IMR-90 (cell line): ENCODE data around the gene ASB5. TPM values are rescaled to one million over a fixed set of nuclear protein-coding genes. Genes with fewer than 3 reads are reported as not detected.

Experiments used
- ATAC-seq: fragments of 200-7000 bp; cut with Tn5 transposase; 2 replicates; pipeline ENCODE4 v1.9.1; 2020; ENCODE audit warnings: low read depth, mild to moderate bottlenecking, moderate library complexity
- BruUV-seq: library from RNA; stranded (reverse); fragments of 400-500 nt; replicated peaks from 2 replicates; lab custom pipeline; 2021; lab: Mats Ljungman, UMichigan
- CTCF ChIA-PET: fragments of 300-600 bp; formaldehyde crosslinking; extraction: SDS; loops from one replicate; lab custom pipeline; 2021; ENCODE audit warnings: antibody characterized with exemption; lab: Yijun Ruan, JAX
- POLR2A ChIA-PET: fragments of 300-600 bp; sonication (Branson Sonifier 250); formaldehyde crosslinking; loops from one replicate; lab custom pipeline; 2022; ENCODE audit warnings: antibody characterized with exemption; ENCODE audit not compliant: unreplicated experiment; lab: Charles Lee
- DNase-seq: peaks from one replicate; pipeline ENCODE4 v3.0.0; 2013
- H2AFZ ChIP-seq: replicated peaks from 2 replicates; pipeline ENCODE3; 2013; ENCODE audit warnings: low read length, mild to moderate bottlenecking; ENCODE audit not compliant: poor library complexity
- H2AK5ac ChIP-seq: 2 replicates; pipeline ENCODE4 v1.6.1; 2013; ENCODE audit warnings: low read depth, low read length, inconsistent platforms
- H2AK9ac ChIP-seq: replicated peaks from 2 replicates; pipeline ENCODE3; 2013; ENCODE audit warnings: mild to moderate bottlenecking, low read depth, low read length, moderate library complexity; ENCODE audit not compliant: poor library complexity
- H2BK120ac ChIP-seq: 2 replicates; pipeline ENCODE4 v1.6.1; 2013; ENCODE audit warnings: low read depth, low read length, inconsistent platforms
- H2BK15ac ChIP-seq: 3 replicates; pipeline ENCODE4 v1.6.1; 2013; ENCODE audit warnings: low read depth, low read length, inconsistent platforms
- H2BK20ac ChIP-seq: 2 replicates; pipeline ENCODE4 v1.6.1; 2013; ENCODE audit warnings: low read depth, mild to moderate bottlenecking, inconsistent platforms, low read length, moderate library complexity
- H2BK5ac ChIP-seq: 2 replicates; pipeline ENCODE4 v1.6.1; 2013; ENCODE audit warnings: mild to moderate bottlenecking, low read depth, low read length, inconsistent platforms; ENCODE audit not compliant: poor library complexity, severe bottlenecking
- H3K14ac ChIP-seq: replicated peaks from 2 replicates; pipeline ENCODE4 v1.6.1; 2013; ENCODE audit warnings: low read depth, low read length, inconsistent platforms
- H3K18ac ChIP-seq: 2 replicates; pipeline ENCODE4 v1.6.1; 2013; ENCODE audit warnings: low read depth, low read length, control low read depth
- H3K23ac ChIP-seq: 2 replicates; pipeline ENCODE4 v1.6.1; 2013; ENCODE audit warnings: low read depth, low read length, inconsistent platforms
- H3K27ac ChIP-seq: 2 replicates; pipeline ENCODE4 v1.5.1; 2013; ENCODE audit warnings: mild to moderate bottlenecking, control low read depth, low read length; ENCODE audit not compliant: insufficient read depth
- H3K27me3 ChIP-seq: 2 replicates; pipeline ENCODE4 v1.6.1; 2013; ENCODE audit warnings: low read length; ENCODE audit not compliant: control insufficient read depth, insufficient read depth
- H3K36me3 ChIP-seq: 2 replicates; pipeline ENCODE4 v1.6.1; 2013; ENCODE audit warnings: low read length, mixed read lengths; ENCODE audit not compliant: control insufficient read depth, insufficient read depth
- H3K4ac ChIP-seq: 2 replicates; pipeline ENCODE4 v1.6.1; 2013; ENCODE audit warnings: low read depth, low read length, inconsistent platforms
- H3K4me1 ChIP-seq: 2 replicates; pipeline ENCODE4 v1.6.1; 2013; ENCODE audit warnings: low read length, mixed read lengths; ENCODE audit not compliant: control insufficient read depth, insufficient read depth
- H3K4me2 ChIP-seq: 2 replicates; pipeline ENCODE4 v1.6.1; 2013; ENCODE audit warnings: low read depth, mild to moderate bottlenecking, control low read depth, low read length, moderate library complexity
- H3K4me3 ChIP-seq: 2 replicates; pipeline ENCODE4 v1.5.1; 2013; ENCODE audit warnings: low read depth, mild to moderate bottlenecking, control low read depth, low read length, moderate library complexity; ENCODE audit not compliant: insufficient read depth
- H3K56ac ChIP-seq: 2 replicates; pipeline ENCODE4 v1.6.1; 2013; ENCODE audit warnings: low read length, inconsistent platforms; ENCODE audit not compliant: insufficient read depth; ENCODE audit errors: extremely low read depth
- H3K79me1 ChIP-seq, 2 experiments: 2 replicates each; pipeline ENCODE4 v1.6.1; 2013; ENCODE audit warnings: low read length in 2 of 2, inconsistent platforms in 1 of 2, low read depth in 1 of 2
- H3K9ac ChIP-seq: 2 replicates; pipeline ENCODE4 v1.6.1; 2013; ENCODE audit warnings: low read depth, low read length, control low read depth
- H3K9me1 ChIP-seq: 2 replicates; pipeline ENCODE4 v1.6.1; 2013; ENCODE audit warnings: low read length, inconsistent platforms; ENCODE audit not compliant: insufficient read depth
- H3K9me3 ChIP-seq: 2 replicates; pipeline ENCODE4 v1.6.1; 2013; ENCODE audit warnings: low read length; ENCODE audit not compliant: control insufficient read depth, insufficient read depth
- H4K20me1 ChIP-seq: 2 replicates; pipeline ENCODE4 v1.6.1; 2013; ENCODE audit warnings: low read length, inconsistent platforms; ENCODE audit not compliant: insufficient read depth
- H4K5ac ChIP-seq: 2 replicates; pipeline ENCODE4 v1.6.1; 2013; ENCODE audit warnings: mild to moderate bottlenecking, low read depth, low read length, control low read depth
- H4K8ac ChIP-seq, 2 experiments: 2 replicates each; pipeline ENCODE4 v1.6.1; 2013; ENCODE audit warnings: low read depth in 2 of 2, low read length in 2 of 2, control low read depth in 1 of 2, inconsistent platforms in 1 of 2
- H4K91ac ChIP-seq: 2 replicates; pipeline ENCODE4 v1.6.1; 2013; ENCODE audit warnings: low read depth, low read length, inconsistent platforms; ENCODE audit not compliant: insufficient read depth
- BHLHE40 ChIP-seq: fragments of 150-350 bp; IDR thresholded peaks from 2 replicates; pipeline ENCODE4 v1.6.1; 2016; ENCODE audit warnings: mild to moderate bottlenecking, low read depth, low read length
- CEBPB ChIP-seq: IDR thresholded peaks from 2 replicates; pipeline ENCODE4 v1.6.1; 2012; ENCODE audit warnings: low read depth, low read length, improper control_type of control experiment
- CHD1 ChIP-seq: IDR thresholded peaks from 2 replicates; pipeline ENCODE4 v1.6.1; 2012; ENCODE audit warnings: low read depth, low read length, improper control_type of control experiment
- CTCF ChIP-seq: conservative IDR thresholded peaks from 2 replicates; pipeline ENCODE4 v1.5.1; 2012; ENCODE audit warnings: mild to moderate bottlenecking, low read depth, low read length, improper control_type of control experiment
- ELK1 ChIP-seq: fragments of 150-350 bp; IDR thresholded peaks from 2 replicates; pipeline ENCODE4 v1.6.1; 2016; ENCODE audit warnings: low read depth, mild to moderate bottlenecking, low read length, moderate library complexity, borderline replicate concordance
- FOS ChIP-seq: fragments of 150-350 bp; IDR thresholded peaks from 2 replicates; pipeline ENCODE4 v1.6.1; 2016; ENCODE audit warnings: low read depth, low read length
- MAFK ChIP-seq: IDR thresholded peaks from 2 replicates; pipeline ENCODE4 v1.6.1; 2012; ENCODE audit warnings: low read depth, low read length, improper control_type of control experiment
- MAZ ChIP-seq: IDR thresholded peaks from 2 replicates; pipeline ENCODE4 v1.6.1; 2012; ENCODE audit warnings: low read depth, mild to moderate bottlenecking, low read length, improper control_type of control experiment, moderate library complexity, borderline replicate concordance
- MXI1 ChIP-seq: IDR thresholded peaks from 2 replicates; pipeline ENCODE4 v1.6.1; 2012; ENCODE audit warnings: low read depth, mild to moderate bottlenecking, low read length, moderate library complexity, borderline replicate concordance
- NFE2L2 ChIP-seq: fragments of 150-350 bp; IDR thresholded peaks from 2 replicates; pipeline ENCODE4 v1.6.1; 2016; ENCODE audit warnings: low read depth, mild to moderate bottlenecking, low read length
- POLR2A ChIP-seq: IDR thresholded peaks from 2 replicates; pipeline ENCODE4 v1.6.1; 2012; ENCODE audit warnings: mild to moderate bottlenecking, low read depth, low read length
- RAD21 ChIP-seq: IDR thresholded peaks from 2 replicates; pipeline ENCODE4 v1.6.1; 2012; ENCODE audit warnings: low read length, improper control_type of control experiment
- RCOR1 ChIP-seq: IDR thresholded peaks from 2 replicates; pipeline ENCODE4 v1.6.1; 2012; ENCODE audit warnings: mild to moderate bottlenecking, low read length, improper control_type of control experiment; ENCODE audit not compliant: insufficient replicate concordance
- RFX5 ChIP-seq: IDR thresholded peaks from 2 replicates; pipeline ENCODE4 v1.8.0; 2012; ENCODE audit warnings: low read depth, mild to moderate bottlenecking, low read length, moderate library complexity
- SMC3 ChIP-seq: fragments of 150-350 bp; IDR thresholded peaks from 2 replicates; pipeline ENCODE4 v1.6.1; 2016; ENCODE audit warnings: low read depth, mild to moderate bottlenecking, antibody characterized with exemption, low read length, moderate library complexity
- USF2 ChIP-seq: fragments of 150-350 bp; IDR thresholded peaks from 2 replicates; pipeline ENCODE4 v1.6.1; 2017; ENCODE audit warnings: mild to moderate bottlenecking, antibody characterized with exemption, low read length, low read depth
- WGBS, 2 experiments: methylation state at CpG; one replicate each; pipeline versions ENCODE4 v1.1.5 to v1.1.7; 2013; ENCODE audit warnings: missing lambda C conversion rate in 2 of 2; ENCODE audit not compliant: insufficient read length in 1 of 2; ENCODE audit errors: extremely low coverage in 2 of 2; 5-methylcytosine and 5-hydroxymethylcytosine counted together
- dilution Hi-C: fragments of 300-500 bp; cut with HindIII; formaldehyde crosslinking; loops from one replicate; pipeline ENCODE4 v1.14.3; 2018; ENCODE audit warnings: low sequenced_read_pairs; ENCODE audit not compliant: unreplicated experiment
- in situ Hi-C: fragments of 300-500 bp; cut with MboI; formaldehyde crosslinking; loops from 3 replicates; pipeline ENCODE4 v1.14.3; 2019; ENCODE audit warnings: low sequenced_read_pairs, inconsistent platforms, mixed read lengths
- intact Hi-C: fragments of 100-400 bp; cut with micrococcal nuclease; formaldehyde crosslinking; loops from 2 replicates; pipeline ENCODE4 v1.10.0; 2022
- polyA plus RNA-seq, 3 experiments: library from polyadenylated mRNA; depleted of rRNA; stranded (reverse); fragments of >200 nt; gene quantifications; 2 replicates each; pipeline ENCODE4 v1.2.3, GENCODE V29; 2012; ENCODE audit warnings: low replicate concordance in 1 of 3
- total RNA-seq: library from RNA; depleted of rRNA; stranded (reverse); fragments of >200 nt; gene quantifications from 2 replicates; pipeline ENCODE4 v1.2.3, GENCODE V29; 2012

The ASB5 gene
- total and polyA plus RNA-seq, 2 of the 4 experiments (the other 2 are of a cell fraction) = 0.18 to 0.21 TPM

- H3K4me3 ChIP-seq = no peak overlapping the region
- H3K4ac ChIP-seq = no peak overlapping the region; the same call in 1 of the 2 replicates
- H2BK120ac ChIP-seq = no peak overlapping the region
- no peak overlapping the region for H2AK9ac ChIP-seq
- H4K8ac ChIP-seq = peak overlapping the region in 1 of 2 experiments; percentile 12; a peak in 1 of 4 replicates
- peak overlapping the region; percentile 72; the same call in 1 of the 2 replicates for H3K18ac ChIP-seq
- no peaks in the 10 kb centered on the region for H3K36me3 ChIP-seq
- BruUV-seq = no TSS peak
- H2AFZ ChIP-seq = no peak overlapping the region
- no peak for ATAC-seq
- no peak overlapping the region for H3K9ac ChIP-seq
- intact Hi-C loops (no loop called here), dilution Hi-C loops (no loop called here), in situ Hi-C loops (no loop called here)
- no peak overlapping the region for H3K27ac ChIP-seq
- no peak overlapping the region; the same call in 1 of the 2 replicates for H4K5ac ChIP-seq
- no peaks in the 10 kb centered on the region for H3K9me1 ChIP-seq
- H4K20me1 ChIP-seq = no peaks in the 10 kb centered on the region
- no peaks in the 10 kb centered on the region for H3K27me3 ChIP-seq
- H2AK5ac ChIP-seq = no peak overlapping the region
- peak overlapping the region; percentile 83; the same call in 1 of the 3 replicates for H2BK15ac ChIP-seq
- H3K4me2 ChIP-seq = no peak overlapping the region
- ChIA-PET POLR2A (no interaction called here), CTCF (interaction anchor here (0.6 kb wide), 1 partner anchor 317 kb away, joined by 4 read pairs; no protein-coding TSS in a partner anchor)
- H2BK20ac ChIP-seq = peak overlapping the region; percentile 57; the same call in 1 of the 2 replicates
- H3K23ac ChIP-seq = no peak overlapping the region
- H3K9me3 ChIP-seq = no peaks in the 10 kb centered on the region
- H3K56ac ChIP-seq = no peak overlapping the region
- no peak overlapping the region; the same call in 1 of the 2 replicates for H4K91ac ChIP-seq
- WGBS, 2 experiments = no CpG with 5 or more reads among the region's 2 CpGs
- H3K4me1 ChIP-seq = peaks cover 2% of the 10 kb centered on the region; the same call in 1 of the 2 replicates
- H2BK5ac ChIP-seq = no peak overlapping the region
- H3K14ac ChIP-seq = no peak overlapping the region
- H3K79me1 ChIP-seq = no peaks in the 10 kb centered on the region
- no peak for DNase-seq
- no peak for TF ChIP-seq RFX5
- TF ChIP-seq CTCF = no peak
- no peak for TF ChIP-seq USF2
- no peak for TF ChIP-seq BHLHE40
- TF ChIP-seq MXI1 = no peak
- no peak for TF ChIP-seq RAD21
- TF ChIP-seq NFE2L2 = no peak
- no peak for TF ChIP-seq RCOR1
- no peak for TF ChIP-seq MAFK
- no peak for TF ChIP-seq ELK1
- TF ChIP-seq FOS = no peak
- no peak for TF ChIP-seq MAZ
- no peak for TF ChIP-seq CEBPB
- TF ChIP-seq POLR2A = no peak
- TF ChIP-seq SMC3 = no peak
- no peak for TF ChIP-seq CHD1
Measured at GRCh38 chr4:176266026-176266425, 3.0 kb downstream of the ASB5 start.
